A204.1 (cell line): ENCODE results near the gene HOXA1.

ENCODE experiments used
- FAIRE-seq: peaks from 2 replicates; lab custom pipeline; 2012; peaks lifted over from hg19 to GRCh38; lab: Jason Lieb, UNC

The HOXA1 gene

DNA sequence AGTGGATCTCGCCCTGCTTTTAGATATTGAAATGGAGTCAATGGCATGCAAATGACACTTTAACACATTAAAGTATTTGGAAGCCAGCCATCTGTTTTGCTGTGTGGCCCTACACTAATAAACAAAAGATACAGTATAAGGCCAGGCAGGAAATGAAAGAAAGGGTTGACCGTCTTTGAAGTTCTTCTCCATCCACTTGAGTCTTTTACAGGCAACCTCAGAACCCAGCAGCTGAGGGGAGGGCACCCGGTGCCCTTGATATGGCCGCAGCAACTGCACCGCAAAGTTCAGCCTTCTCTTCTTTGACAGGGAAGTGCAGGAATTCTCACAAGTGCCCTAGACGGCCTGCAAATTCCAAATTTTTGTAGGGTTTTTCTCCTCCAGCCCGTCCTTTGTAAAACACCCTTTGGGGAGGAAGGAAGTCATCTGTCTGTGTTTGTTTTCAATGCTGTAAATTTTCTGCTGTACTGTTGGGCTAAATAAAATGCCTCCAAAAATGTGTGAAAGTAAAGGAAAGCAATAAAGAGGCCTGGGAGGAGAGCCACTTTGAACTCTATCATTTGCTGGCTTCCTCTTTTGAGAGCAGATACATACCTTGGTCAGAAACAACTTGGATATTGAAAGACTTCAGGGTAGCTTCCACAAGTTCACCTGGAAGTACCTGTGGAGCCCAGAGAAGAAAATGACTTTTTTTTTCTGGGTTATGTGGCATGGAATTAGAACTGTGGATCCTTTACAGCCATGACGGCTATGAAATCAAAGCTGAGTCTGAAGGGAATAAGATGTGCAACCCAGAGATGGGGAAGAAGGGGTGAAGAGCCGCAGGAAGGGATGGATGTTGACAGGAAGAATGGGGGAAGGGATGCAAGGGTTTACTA lies 3.6 kb downstream of the HOXA1 start:
- no peak for FAIRE-seq

DNA sequence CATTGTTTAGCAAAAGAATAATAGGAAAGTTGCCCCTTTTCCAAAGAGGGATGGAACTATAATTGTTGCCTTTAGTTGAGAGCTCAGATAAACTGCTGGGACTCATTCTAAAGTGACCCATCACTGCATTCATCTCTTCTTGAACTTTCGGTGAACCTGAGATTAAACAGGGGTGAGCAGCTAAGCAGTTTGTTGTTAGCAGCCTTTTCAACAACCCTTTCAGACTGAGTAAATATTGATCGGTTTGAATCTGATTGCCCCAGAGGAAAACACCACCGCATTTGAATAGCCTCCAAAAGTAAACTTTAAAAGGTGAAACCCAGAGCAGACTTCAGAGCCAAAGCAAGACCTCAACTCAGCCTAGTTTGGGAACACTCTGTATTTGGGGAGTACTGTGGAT lies 4.7 kb downstream of the HOXA1 start:
- no peak for FAIRE-seq

DNA sequence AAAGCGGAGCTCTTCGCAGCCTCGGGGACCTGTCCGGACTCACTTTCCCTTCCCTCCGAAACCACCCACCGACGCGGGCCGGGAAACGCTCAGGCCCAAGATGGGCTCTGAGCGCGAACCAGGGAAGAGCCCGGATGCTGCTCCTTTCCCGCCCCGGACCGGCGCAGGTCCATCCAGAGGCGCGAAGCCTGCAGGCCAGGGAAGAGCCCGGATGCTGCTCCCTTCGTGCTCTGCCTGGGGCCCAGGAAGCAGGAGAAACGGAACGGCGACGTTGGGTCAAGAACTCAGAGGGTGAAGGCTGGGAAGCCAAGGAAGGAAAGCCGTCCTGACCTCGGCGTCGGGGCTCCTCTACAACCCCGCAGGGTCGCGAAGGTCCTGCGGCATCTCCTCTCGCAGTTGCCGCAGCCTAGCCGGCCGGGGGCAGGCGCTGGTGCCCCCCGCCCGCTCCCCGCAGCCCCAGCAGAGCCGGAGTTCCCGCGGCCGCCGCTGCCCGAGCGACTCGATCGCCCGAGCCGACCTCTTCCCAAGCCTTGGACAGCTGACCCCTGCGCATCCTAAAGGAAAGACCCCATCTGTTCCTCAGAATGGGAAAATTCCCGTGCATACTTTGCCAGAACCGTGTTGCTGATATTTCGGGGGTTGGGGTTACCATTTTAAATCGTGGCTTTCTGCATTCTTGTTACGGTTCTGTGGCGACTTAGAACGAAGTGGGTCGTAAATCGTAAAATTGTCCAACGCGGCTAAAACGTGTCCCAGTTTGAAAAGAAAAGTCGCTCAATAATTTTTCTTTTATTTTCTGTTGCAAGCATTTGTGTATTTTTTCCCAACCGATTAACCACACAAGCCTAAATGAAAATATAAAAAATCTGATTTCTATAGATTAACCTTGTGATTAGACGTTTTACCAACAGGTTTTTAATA lies 7.5 kb downstream of the HOXA1 start:
- FAIRE-seq = no peak

DNA sequence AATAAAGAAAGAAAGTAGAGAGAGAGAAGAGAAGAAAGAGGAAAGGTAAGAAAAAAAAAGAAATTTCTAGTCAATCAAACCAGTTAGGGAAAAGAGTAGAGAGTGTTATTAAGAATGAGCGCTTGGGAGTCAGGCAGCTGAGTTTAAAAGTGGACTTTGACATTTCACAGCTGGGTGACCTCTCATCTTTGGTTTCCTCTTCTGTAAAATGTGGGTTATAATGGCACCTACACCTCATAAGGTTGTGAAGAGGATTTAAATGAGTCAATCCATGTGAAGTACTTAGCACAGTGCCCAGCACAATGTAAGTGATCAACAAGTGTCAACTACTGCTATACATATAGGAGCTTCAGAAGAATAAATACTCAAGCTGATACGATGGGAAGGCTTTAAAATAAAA lies 12.2 kb downstream of the HOXA1 start:
- no peak for FAIRE-seq

DNA sequence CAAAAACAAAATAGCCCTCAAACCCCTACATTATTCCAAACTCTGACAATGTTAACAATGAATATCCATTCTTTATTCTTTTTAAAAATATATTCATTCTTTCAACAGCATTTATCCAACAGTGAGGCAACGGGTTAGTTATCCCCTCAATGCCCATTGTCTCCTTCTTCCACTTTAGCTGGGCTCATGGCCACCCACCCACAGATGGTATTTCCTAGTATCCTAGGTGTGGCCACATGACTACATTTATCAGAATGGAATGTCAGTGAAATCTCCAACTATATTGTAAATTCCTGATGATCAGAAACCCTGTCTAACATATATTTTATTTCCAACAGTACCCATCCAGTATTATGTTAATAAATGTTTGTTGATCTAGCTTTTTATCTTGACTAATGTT lies 13.6 kb downstream of the HOXA1 start:
- FAIRE-seq = no peak

DNA sequence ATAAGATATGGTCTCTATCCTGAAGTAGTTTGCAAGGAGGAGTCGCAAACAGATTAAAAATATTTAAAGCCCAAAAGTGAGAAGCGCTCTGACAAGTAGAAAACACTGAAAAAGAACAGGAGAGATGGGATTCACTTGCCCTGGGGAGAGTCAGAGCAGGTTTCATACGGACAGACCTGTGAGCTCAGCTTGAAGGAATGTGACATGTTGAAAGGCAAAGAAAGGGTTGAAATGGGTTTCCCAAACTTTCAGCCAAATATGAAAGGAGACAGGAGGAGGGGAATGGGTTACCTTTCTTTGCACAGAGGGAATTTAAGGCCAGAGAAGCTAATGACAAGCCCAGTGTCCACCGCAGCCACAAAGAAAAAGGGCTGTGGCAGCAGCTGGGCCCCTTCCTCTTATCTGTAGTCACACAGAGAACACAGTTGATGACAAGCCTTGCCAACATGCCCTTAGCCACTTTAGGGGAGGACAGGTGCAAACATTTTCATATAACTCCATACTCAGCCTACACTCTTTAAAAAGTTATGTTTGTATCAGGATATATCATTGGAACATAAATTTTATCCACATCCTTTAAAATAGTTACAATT lies 14.9 kb downstream of the HOXA1 start:
- no peak for FAIRE-seq

DNA sequence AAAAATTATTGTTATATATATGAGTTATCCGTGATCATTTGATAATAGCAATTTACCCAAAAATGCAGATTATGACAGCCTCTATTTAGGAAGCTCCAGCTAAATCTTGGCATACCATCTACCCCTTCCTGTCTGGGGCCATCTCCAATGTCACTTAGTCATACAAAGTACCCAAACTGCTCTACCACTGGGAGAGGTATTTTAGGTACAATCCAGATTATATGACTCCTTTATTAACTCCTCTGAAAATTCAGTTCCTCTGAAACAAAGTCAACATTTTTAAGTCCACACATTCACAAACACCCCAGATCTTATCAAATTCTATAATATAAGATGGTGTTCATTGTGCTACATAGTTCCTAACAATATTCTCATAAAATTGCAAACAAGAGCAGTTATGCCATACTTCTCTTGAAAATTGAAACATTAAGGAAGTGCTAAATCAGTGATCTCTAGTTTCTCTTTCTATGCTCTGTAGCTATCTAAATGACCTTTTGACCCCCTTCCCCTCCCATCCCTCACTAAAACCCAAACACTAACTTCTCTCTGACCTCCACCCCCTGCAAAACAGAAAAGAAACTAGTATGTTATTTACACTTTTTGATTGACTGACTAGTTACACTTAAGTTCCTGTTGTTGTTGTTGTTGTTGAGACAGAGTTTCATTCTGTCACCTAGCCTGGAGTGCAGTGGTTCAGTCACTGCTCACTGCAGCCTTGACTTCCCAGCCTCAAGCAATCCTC lies 16.4 kb downstream of the HOXA1 start:
- FAIRE-seq = no peak

DNA sequence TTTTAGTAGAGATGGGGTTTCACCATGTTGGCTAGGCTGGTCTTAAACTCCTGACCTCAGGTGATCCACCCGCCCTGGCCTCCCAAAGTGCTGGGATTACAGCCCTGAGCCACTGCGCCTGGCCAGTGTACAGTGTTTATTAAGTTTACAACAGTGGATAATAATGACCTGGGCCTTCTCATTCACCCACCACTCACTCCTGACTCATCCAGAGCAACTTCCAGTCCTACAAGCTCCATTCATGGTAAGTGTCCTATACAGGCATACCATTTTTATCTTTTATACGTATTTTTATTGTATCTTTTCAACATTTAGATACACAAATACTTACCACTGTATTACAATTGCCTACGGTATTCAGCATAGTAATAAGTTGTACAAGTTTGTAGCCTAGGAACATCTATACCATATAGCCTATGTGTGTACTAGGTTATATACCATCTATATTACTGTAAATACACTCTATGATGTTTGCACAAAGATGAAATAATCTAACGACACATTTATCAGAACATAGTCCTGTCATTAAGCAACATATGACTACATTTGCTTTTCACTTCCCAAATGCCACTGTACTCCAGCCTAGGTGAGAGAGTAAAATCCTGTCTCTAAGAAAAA lies 17.1 kb downstream of the HOXA1 start:
- FAIRE-seq = no peak

DNA sequence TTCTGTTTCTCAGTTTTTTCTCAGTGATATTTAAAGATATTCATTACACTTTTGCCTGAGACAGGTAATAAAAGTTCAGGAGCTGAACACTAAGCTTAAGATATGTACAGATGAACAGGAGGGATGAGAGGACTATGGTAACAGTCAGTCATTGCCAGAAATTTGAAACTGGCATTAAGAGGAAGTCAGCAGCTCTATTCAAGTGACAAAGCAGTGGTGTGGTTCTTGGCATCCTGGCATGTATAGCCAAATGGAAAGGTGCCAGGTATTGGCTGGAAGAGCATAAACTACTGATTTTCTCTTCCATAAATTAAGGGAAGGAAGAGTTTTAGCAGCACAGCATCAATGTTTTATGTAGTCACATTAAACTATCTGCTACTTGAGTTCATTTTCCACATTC lies 22.7 kb downstream of the HOXA1 start:
- FAIRE-seq = no peak

DNA sequence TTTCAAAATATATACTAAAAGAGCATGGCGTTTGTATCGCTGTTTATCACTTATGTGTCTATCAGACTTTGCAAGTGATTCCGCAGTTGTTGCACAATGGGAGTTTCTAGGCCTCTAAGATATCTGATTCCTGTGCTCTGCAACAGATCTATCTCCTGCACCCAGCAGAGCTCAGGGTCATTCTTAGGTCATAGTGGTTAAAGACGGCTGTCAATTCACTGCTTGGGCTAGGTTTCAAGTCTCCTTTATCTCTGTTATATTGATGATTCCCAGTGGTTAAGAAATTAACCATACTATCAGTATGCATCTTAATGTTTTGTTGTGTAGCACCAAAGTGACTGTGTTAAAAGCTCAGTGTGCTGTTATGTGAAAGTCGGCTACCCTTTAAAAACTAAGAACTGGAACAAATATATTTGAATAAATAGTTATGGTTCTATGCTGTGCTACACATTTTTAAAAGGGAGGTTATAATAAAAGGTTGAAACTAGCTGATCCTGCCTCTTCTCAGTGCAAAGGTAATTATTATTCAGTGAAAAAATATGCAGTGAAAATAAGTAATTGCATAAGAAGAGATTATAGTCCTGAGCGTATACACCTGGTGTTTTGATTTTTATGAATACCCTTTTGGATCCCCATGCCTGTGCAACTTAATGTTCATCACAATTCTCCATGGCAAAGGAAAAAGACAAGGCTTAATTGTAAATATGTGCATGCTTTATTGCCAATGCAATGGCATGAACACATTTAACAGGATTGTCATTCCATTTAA lies 24.0 kb downstream of the HOXA1 start:
- no peak for FAIRE-seq

DNA sequence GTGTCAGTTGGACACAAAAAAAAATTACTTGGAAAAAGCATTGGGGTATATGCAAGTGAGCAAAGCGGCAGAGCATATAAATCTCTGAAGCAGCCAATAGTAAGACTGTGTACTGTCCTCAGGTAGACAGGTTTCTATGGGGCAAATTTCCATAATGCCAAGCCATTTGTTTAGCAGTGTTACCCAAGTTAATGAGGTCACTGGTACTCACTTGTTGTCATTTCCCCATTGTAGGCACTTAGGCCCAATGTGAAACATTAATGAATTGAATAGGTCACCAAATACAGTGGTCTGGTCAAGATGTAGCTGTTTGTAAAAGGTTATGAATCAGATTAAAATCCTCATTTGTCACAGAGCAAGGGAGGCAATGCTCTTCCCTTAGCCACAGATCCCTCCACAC lies 27.5 kb downstream of the HOXA1 start:
- FAIRE-seq = no peak

DNA sequence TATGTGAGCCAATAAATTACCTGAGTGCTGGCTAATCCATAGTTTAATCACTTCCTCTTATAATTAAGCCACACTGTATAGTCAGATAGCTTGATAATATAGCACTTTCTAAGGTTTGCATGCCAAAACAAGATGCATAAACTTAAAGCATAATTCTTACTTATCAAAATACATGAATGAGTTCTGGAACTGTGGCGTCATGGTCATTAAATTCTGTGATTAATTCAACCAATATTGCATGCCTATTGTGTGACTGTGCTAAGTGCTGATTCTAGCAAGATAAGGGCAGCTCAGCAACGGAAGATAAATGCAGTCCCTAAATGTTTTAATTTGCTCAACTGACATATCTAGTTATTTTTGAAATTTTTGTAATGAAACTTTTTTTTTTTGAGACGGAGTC lies 29.7 kb downstream of the HOXA1 start:
- FAIRE-seq = no peak

DNA sequence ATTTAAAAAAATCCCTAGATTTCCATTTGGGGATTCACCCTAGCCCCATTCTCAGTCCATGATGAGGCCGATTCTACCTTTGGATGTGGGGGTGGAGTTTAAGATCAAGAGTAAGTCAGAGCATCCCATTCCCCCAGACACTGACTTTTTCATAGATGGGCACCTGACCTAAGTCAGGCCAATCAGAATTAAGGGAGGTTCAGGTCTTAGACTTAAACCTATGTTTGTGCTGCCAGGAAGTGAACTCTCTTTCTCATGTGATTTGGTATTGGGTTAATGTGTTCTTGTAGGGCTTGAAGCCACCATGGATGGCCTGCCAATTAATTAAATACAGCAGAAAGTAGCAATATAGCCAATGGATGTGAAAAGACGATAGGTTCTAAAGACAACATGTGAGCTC lies 30.1 kb downstream of the HOXA1 start:
- FAIRE-seq = no peak

DNA sequence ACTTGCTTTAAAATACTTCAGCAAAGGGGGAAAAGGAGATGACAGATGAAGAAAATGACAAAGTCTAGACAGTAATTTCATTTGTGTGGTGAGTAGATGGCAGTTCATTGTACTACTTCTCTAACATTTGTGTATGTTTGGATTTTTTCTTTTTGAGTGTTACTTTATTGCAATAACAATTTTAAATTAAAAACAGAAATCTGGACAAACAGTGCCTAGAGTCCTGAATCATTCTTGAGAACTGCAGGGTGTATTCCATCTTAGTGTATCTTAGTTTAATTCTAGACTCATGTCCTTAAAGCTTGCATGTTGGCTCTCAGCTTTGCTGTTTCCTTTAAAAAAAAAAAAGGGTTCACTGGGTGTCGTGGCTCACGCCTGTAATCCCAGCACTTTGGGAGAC lies 31.1 kb downstream of the HOXA1 start:
- FAIRE-seq = no peak

DNA sequence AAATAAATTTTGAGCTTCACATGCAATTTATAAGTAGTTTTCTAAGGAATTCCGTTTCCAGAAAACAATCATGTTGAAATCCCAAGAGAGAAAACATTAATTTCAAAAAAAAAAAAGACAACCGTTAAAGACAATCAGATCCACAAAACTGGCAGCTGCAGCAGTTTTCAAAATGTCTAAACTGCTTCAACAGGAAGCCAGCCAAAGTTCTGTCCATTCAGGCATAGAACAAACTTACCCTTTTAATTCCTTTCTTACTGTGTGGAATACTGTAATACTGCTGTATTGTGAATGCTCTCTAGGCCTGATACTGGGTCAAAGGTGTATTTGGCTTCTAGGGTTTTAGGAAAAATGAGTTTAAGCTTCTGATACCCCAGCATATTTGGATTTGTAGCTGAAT lies 31.6 kb downstream of the HOXA1 start:
- FAIRE-seq = no peak

DNA sequence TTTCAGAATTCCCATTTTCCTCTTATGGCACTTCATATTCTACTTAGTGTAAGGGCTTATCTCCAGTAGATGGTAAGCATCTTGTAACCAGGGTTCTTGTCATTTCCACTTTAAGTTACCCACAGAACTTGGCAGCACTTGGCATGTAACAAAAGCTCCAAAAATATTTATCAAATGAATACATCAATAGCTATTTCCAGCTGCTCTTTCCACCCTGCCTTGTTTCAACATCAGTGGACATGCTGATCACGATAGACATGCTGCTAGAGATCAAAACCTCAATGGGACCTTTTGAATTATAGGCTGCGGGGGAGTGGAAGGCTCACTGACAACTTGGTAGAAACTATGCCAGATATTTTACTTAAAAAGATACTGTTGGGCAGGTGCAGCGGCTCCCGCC lies 32.9 kb downstream of the HOXA1 start:
- no peak for FAIRE-seq

DNA sequence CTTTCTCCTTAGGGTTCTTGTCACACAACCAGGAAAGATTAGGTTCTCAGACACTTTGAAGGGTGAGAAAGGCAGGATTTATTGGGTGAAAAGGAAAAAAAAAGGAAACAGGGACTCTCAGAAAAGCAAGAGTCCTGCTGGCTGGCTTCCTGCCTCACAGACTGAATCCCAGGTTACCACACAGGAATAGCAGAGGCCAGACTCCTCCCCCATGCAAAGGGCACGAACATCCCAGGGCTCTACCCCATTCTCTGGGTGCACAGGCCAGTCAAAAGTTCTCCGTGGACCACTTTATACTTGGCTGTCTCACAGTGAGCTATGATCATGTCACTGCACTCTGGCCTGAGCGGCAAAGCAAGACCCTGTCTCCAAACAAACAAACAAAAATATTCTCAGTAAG lies 42.6 kb downstream of the HOXA1 start:
- no peak for FAIRE-seq

DNA sequence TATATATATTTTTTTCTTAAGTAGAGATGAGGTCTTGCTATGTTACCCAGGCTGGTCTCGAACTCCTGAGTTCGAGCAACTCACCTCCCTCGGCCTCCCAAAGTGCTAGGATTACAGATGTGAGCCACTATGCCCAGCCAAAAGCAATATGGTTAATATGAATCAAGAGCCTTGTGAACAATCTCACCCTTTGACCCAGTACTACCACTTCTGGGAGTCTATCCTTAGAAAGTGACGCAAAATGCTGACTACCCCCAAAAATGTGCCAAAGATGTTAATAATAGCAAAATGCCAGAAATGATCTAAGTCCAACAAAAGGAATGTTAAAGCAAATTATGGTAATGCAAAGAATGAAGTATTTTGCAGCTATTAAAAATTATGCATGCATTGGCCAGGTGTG lies 44.3 kb downstream of the HOXA1 start:
- FAIRE-seq = no peak

DNA sequence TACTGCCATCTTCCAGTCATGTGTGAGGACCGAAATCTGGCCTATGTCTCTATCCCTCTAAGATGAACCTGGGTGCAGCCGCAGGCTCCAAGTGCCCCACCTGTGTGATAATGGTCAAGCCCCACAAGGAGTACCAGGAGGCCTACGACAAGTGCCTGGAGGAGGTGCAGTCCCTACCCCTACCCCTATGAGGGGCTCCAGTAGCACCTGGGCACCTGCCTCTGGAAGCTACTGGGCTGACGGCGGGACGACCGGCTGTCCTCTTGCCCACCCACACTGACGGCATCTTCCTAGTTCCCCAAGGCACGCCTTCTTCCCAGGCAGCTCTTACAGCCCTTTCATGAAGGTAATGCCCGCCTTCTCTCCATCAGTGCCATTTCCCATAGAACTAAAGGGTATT lies 47.4 kb downstream of the HOXA1 start:
- no peak for FAIRE-seq

DNA sequence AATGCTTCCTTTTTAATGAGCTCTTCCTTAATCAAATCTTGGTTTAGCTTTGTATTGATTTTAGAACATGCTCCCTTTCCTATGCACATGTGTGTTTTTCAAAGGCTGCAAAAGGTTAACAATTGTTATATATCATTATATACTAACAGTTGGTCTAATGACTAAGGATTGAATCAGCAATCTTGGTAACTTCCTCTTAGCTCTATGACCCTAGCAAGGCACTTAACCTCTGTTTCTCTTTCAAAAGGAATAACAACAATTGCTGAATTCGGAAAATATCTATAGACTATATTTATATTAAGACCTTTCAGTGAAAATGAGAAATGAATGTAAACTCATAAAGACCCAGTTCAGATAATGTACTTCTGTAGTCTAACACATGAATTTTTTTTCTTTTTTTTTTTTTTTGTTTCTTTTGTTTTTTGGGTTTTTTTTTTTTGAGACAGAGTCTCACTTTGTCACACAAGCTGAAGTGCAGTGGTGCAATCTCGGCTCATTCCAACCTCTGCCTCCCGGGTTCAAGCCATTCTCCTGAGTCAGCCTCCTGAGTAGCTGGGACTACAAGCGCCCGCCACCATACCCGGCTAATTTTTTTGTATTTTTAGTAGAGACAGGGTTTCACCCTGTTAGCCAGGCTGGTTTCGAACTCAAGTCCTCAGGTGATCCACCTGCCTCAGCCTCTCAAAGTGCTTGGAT lies 48.8 kb downstream of the HOXA1 start:
- FAIRE-seq = no peak
